ENCODE results near the gene INVS. TPM values are rescaled to one million over a fixed set of nuclear protein-coding genes. Genes with fewer than 3 reads are reported as not detected.

The INVS gene
- total RNA-seq, 2 donors from 2014 or later, result 9.1 to 15.9 TPM

Other genes with a start within 250 kb of the INVS start
- 10 to 100 TPM; 27.9 to 31.4 TPM for gene STX17, start 192.6 kb upstream of the INVS start, total RNA-seq
- gene ERP44, start 243 bp upstream of the INVS start, total RNA-seq, result 10 to 100 TPM; 10.7 to 11.5 TPM

Measured in activated naive CD4-positive, alpha-beta T cell treated with anti-CD3 and anti-CD28 coated beads, Interleukin-2, amount 50 U/mL, for 72 hours (primary cell).